H9 (cell line): ENCODE measurements around the gene GSG1L. TPM values are rescaled to one million over a fixed set of nuclear protein-coding genes. Genes with fewer than 3 reads are reported as not detected.

Experiments
- DNase-seq: peaks from one replicate; pipeline ENCODE4 v3.0.0-alpha.2; 2017
- H2AFZ ChIP-seq: one replicate; pipeline ENCODE4 v1.6.1; 2013; ENCODE audit warnings: mild to moderate bottlenecking, low read length, control low read depth, moderate library complexity
- H2AK5ac ChIP-seq: 2 replicates; pipeline ENCODE4 v1.6.1; 2013; ENCODE audit warnings: low read length, control low read depth, mixed read lengths; ENCODE audit not compliant: insufficient read length
- H2BK120ac ChIP-seq: one replicate; pipeline ENCODE4 v1.6.1; 2013; ENCODE audit warnings: low read depth, mild to moderate bottlenecking, low read length, control low read depth, inconsistent platforms; ENCODE audit not compliant: poor library complexity, severe bottlenecking
- H2BK12ac ChIP-seq: 2 replicates; pipeline ENCODE4 v1.6.1; 2013; ENCODE audit warnings: low read length, control low read depth, mixed read lengths, low read depth; ENCODE audit not compliant: insufficient read length
- H2BK15ac ChIP-seq: 2 replicates; pipeline ENCODE4 v1.6.1; 2013; ENCODE audit warnings: low read depth, low read length, control low read depth
- H2BK20ac ChIP-seq: one replicate; pipeline ENCODE4 v1.6.1; 2013; ENCODE audit warnings: low read depth, mild to moderate bottlenecking, low read length, control low read depth, inconsistent platforms; ENCODE audit not compliant: poor library complexity, severe bottlenecking
- H2BK5ac ChIP-seq: 2 replicates; pipeline ENCODE4 v1.6.1; 2013; ENCODE audit warnings: low read length, control low read depth, mixed read lengths; ENCODE audit not compliant: insufficient read length
- H3K14ac ChIP-seq: 2 replicates; pipeline ENCODE4 v1.6.1; 2013; ENCODE audit warnings: low read length, control low read depth; ENCODE audit not compliant: insufficient read depth
- H3K18ac ChIP-seq: 2 replicates; pipeline ENCODE4 v1.6.1; 2013; ENCODE audit warnings: low read depth, mild to moderate bottlenecking, mixed read lengths, low read length, control low read depth; ENCODE audit not compliant: insufficient read length
- H3K23ac ChIP-seq: 2 replicates; pipeline ENCODE4 v1.6.1; 2013; ENCODE audit warnings: low read length, control low read depth, mixed read lengths, low read depth; ENCODE audit not compliant: insufficient read length
- H3K23me2 ChIP-seq: 2 replicates; pipeline ENCODE4 v1.6.1; 2013; ENCODE audit warnings: low read depth, mild to moderate bottlenecking, mixed read lengths, low read length, control low read depth; ENCODE audit not compliant: insufficient read length, poor library complexity, severe bottlenecking
- H3K27ac ChIP-seq: 2 replicates; pipeline ENCODE4 v1.5.1; 2013; ENCODE audit warnings: low read length, control low read depth, mixed read lengths, low read depth; ENCODE audit not compliant: insufficient read length
- H3K27me3 ChIP-seq: 2 replicates; pipeline ENCODE4 v1.6.1; 2013; ENCODE audit warnings: low read length, control low read depth, inconsistent platforms; ENCODE audit not compliant: insufficient read depth
- H3K4ac ChIP-seq: 2 replicates; pipeline ENCODE4 v1.6.1; 2013; ENCODE audit warnings: low read depth, mild to moderate bottlenecking, control low read depth, inconsistent platforms, low read length, moderate library complexity
- H3K4me1 ChIP-seq: 2 replicates; pipeline ENCODE4 v1.6.1; 2013; ENCODE audit warnings: low read length, control low read depth, inconsistent platforms; ENCODE audit not compliant: insufficient read depth
- H3K4me2 ChIP-seq: 2 replicates; pipeline ENCODE4 v1.6.1; 2013; ENCODE audit warnings: low read length, control low read depth, mixed read lengths; ENCODE audit not compliant: insufficient read length, insufficient read depth
- H3K56ac ChIP-seq: 2 replicates; pipeline ENCODE4 v1.6.1; 2013; ENCODE audit warnings: low read depth, mild to moderate bottlenecking, mixed read lengths, low read length, control low read depth; ENCODE audit not compliant: insufficient read length
- H3K79me1 ChIP-seq: 2 replicates; pipeline ENCODE4 v1.6.1; 2013; ENCODE audit warnings: low read depth, mild to moderate bottlenecking, moderate library complexity, low read length, control low read depth, inconsistent platforms; ENCODE audit not compliant: insufficient read depth, poor library complexity, severe bottlenecking
- H3K79me2 ChIP-seq: 2 replicates; pipeline ENCODE4 v1.6.1; 2013; ENCODE audit warnings: low read length, control low read depth, inconsistent platforms; ENCODE audit not compliant: insufficient read depth
- H3K9ac ChIP-seq: 2 replicates; pipeline ENCODE4 v1.6.1; 2013; ENCODE audit warnings: low read length, control low read depth, mixed read lengths; ENCODE audit not compliant: insufficient read length; ENCODE audit errors: extremely low read depth
- H3K9me3 ChIP-seq: one replicate; pipeline ENCODE4 v1.6.1; 2013; ENCODE audit warnings: low read depth, low read length, inconsistent platforms; ENCODE audit not compliant: control insufficient read depth
- H3T11ph ChIP-seq: one replicate; pipeline ENCODE4 v1.6.1; 2013; ENCODE audit warnings: mild to moderate bottlenecking, low read length, control low read depth, inconsistent platforms
- H4K20me1 ChIP-seq: one replicate; pipeline ENCODE4 v1.6.1; 2013; ENCODE audit not compliant: control insufficient read depth, insufficient read length, insufficient read depth
- H4K5ac ChIP-seq: 2 replicates; pipeline ENCODE4 v1.6.1; 2013; ENCODE audit warnings: low read depth, mild to moderate bottlenecking, mixed read lengths, low read length, control low read depth; ENCODE audit not compliant: insufficient read length
- H4K8ac ChIP-seq: replicated peaks from 2 replicates; pipeline ENCODE4 v1.6.1; 2013; ENCODE audit warnings: low read length, control low read depth, mixed read lengths, low read depth; ENCODE audit not compliant: insufficient read length
- H4K91ac ChIP-seq: 2 replicates; pipeline ENCODE4 v1.6.1; 2013; ENCODE audit warnings: low read depth, mild to moderate bottlenecking, moderate library complexity, mixed read lengths, low read length, control low read depth; ENCODE audit not compliant: insufficient read length
- H3K27ac Mint-ChIP-seq, 3 experiments: 2 replicates in 2 of 3; 3 replicates in 1 of 3; pipeline ENCODE4 v1.8.0; 2020 to 2021; ENCODE audit warnings: mixed read lengths in 3 of 3, mild to moderate bottlenecking in 1 of 3, moderate library complexity in 1 of 3
- H3K27me3 Mint-ChIP-seq: 2 replicates; pipeline ENCODE4 v1.8.0; 2021; ENCODE audit warnings: low read depth, mild to moderate bottlenecking, moderate library complexity, mixed read lengths
- H3K36me3 Mint-ChIP-seq, 3 experiments: 2 replicates in 2 of 3; 3 replicates in 1 of 3; pipeline ENCODE4 v1.8.0; 2020 to 2021; ENCODE audit warnings: low read depth in 3 of 3, mixed read lengths in 3 of 3; ENCODE audit not compliant: insufficient read depth in 1 of 3
- H3K4me1 Mint-ChIP-seq, 2 experiments: 2 replicates each; pipeline ENCODE4 v1.8.0; 2020; ENCODE audit warnings: mixed read lengths in 2 of 2
- H3K4me3 Mint-ChIP-seq, 2 experiments: 2 replicates in 1 of 2; 3 replicates in 1 of 2; pipeline ENCODE4 v1.8.0; 2020 to 2021; ENCODE audit warnings: mild to moderate bottlenecking in 2 of 2, mixed read lengths in 2 of 2, moderate library complexity in 1 of 2
- H3K9me3 Mint-ChIP-seq, 2 experiments: 2 replicates in 1 of 2; 3 replicates in 1 of 2; pipeline ENCODE4 v1.8.0; 2020; ENCODE audit warnings: mild to moderate bottlenecking in 2 of 2, mixed read lengths in 2 of 2, moderate library complexity in 1 of 2
- WGBS: extraction: QIAGEN DNeasy Blood & Tissue Kit; methylation state at CpG from one replicate; pipeline ENCODE4 v1.1.7; 2013; ENCODE audit warnings: missing lambda C conversion rate, low lambda C conversion rate, mixed read lengths; ENCODE audit not compliant: insufficient read length; ENCODE audit errors: extremely low coverage; 5-methylcytosine and 5-hydroxymethylcytosine counted together
- total RNA-seq: library from RNA; stranded (reverse); gene quantifications from 2 replicates; pipeline ENCODE4 v1.2.1, GENCODE V29; 2021
- TF ChIP-seq, protein P1 (sequence below): fragments of 200-600 bp; sonication (generic); conservative IDR thresholded peaks from 3 replicates; pipeline ENCODE4 v1.8.0; 2021; ENCODE audit warnings: antibody characterized with exemption, mild to moderate bottlenecking

Gene GSG1L
- total RNA-seq, 1 experiment from 2014 or later = 0.35 TPM

DNA sequence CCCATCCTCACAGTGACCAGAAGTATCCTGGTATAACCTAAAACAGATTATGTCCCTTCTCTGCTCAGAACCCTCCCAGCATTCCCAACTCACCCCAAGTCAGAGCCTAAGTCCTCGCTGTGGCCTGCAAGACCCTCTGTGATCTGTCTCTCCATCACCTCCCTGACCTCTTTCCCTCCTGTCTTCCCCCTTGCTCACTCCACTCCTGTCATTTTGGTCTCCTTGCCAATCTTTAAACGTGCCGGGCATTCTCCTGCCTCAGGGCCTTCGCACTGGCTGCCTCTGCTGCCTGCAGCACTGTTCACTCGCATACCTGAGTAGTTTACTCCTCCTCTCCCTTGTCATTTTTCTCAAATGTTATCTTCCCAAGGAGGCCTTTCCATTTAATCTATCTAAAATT lies 97.7 kb downstream of the GSG1L start:
- no peaks in the 10 kb centered on the region for H3K36me3 Mint-ChIP-seq
- no peak overlapping the region for H3K4ac ChIP-seq
- no peak overlapping the region for H3K56ac ChIP-seq
- H3K14ac ChIP-seq = no peak overlapping the region; the same call in 1 of the 2 replicates
- no peak overlapping the region for H2BK20ac ChIP-seq
- no peak overlapping the region for H2BK15ac ChIP-seq
- no peak overlapping the region for H2BK120ac ChIP-seq
- no peaks in the 10 kb centered on the region for H3K79me2 ChIP-seq
- H4K8ac ChIP-seq = no peak overlapping the region
- no peak overlapping the region for H3K9ac ChIP-seq
- WGBS = no CpG with 5 or more reads among the region's 5 CpGs
- no peak overlapping the region for H3T11ph ChIP-seq
- no peaks in the 10 kb centered on the region for H3K4me1 ChIP-seq
- no peak overlapping the region for H4K5ac ChIP-seq
- H4K20me1 ChIP-seq = no peaks in the 10 kb centered on the region
- no peaks in the 10 kb centered on the region for H3K9me3 Mint-ChIP-seq
- H3K18ac ChIP-seq = no peak overlapping the region
- H3K27me3 Mint-ChIP-seq = peaks cover 22% of the 10 kb centered on the region
- no peaks in the 10 kb centered on the region for H3K27me3 ChIP-seq
- no peaks in the 10 kb centered on the region for H3K79me1 ChIP-seq
- TF ChIP-seq, protein P1, sequence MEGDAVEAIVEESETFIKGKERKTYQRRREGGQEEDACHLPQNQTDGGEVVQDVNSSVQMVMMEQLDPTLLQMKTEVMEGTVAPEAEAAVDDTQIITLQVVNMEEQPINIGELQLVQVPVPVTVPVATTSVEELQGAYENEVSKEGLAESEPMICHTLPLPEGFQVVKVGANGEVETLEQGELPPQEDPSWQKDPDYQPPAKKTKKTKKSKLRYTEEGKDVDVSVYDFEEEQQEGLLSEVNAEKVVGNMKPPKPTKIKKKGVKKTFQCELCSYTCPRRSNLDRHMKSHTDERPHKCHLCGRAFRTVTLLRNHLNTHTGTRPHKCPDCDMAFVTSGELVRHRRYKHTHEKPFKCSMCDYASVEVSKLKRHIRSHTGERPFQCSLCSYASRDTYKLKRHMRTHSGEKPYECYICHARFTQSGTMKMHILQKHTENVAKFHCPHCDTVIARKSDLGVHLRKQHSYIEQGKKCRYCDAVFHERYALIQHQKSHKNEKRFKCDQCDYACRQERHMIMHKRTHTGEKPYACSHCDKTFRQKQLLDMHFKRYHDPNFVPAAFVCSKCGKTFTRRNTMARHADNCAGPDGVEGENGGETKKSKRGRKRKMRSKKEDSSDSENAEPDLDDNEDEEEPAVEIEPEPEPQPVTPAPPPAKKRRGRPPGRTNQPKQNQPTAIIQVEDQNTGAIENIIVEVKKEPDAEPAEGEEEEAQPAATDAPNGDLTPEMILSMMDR = no peak
- H3K23me2 ChIP-seq = no peaks in the 10 kb centered on the region
- H3K4me1 Mint-ChIP-seq = no peaks in the 10 kb centered on the region
- H3K27ac Mint-ChIP-seq = no peak overlapping the region
- no peak overlapping the region for H2AFZ ChIP-seq
- no peak overlapping the region for H2BK12ac ChIP-seq
- no peak overlapping the region for H3K4me3 Mint-ChIP-seq
- H3K27ac ChIP-seq = no peak overlapping the region
- H4K91ac ChIP-seq = no peak overlapping the region
- no peaks in the 10 kb centered on the region for H3K9me3 ChIP-seq
- no peak overlapping the region for H3K4me2 ChIP-seq
- H2BK5ac ChIP-seq = no peak overlapping the region
- DNase-seq = no peak
- H2AK5ac ChIP-seq = no peak overlapping the region
- no peak overlapping the region for H3K23ac ChIP-seq
